Activated T-cell treated with anti-CD3 and anti-CD28 coated beads for 1 hour (primary cell): Measurements from ENCODE around the gene TAGLN2.

Experiments
- DNase-seq: peaks from one replicate; pipeline ENCODE4 v3.0.0-alpha.2; 2020; ENCODE audit warnings: low read depth

Gene TAGLN2

GRCh38 chr1:159870704-159871103 is 54.6 kb downstream of the TAGLN2 start:
- no peak for DNase-seq

- no peak for DNase-seq
Measured at GRCh38 chr1:159869607-159870006, 55.7 kb downstream of the TAGLN2 start.

GRCh38 chr1:159869173-159869572 is 56.1 kb downstream of the TAGLN2 start:
- DNase-seq, result no peak

GRCh38 chr1:159868766-159869165 is 56.5 kb downstream of the TAGLN2 start:
- no peak for DNase-seq
